Measurements from ENCODE around the gene ZNF407.

ZNF407 gene

GRCh38 chr18:75086494-75087034 is 488.9 kb downstream of the ZNF407 start:
- no peak for ATAC-seq
- TF ChIP-seq ZC3H10 (CRISPR knock-in tag; IDR thresholded peaks at IDR 0.05) (no peak), ARNTL (CRISPR knock-in tag; IDR thresholded peaks at IDR 0.05; ENCODE audit: borderline replicate concordance, low read depth) (no peak), ZFP3 (CRISPR knock-in tag; IDR thresholded peaks at IDR 0.05) (no peak), TSHZ2 (CRISPR knock-in tag; IDR thresholded peaks at IDR 0.05) (no peak), CREB5 (CRISPR knock-in tag; IDR thresholded peaks at IDR 0.05; ENCODE audit: low read depth) (no peak), TOX (CRISPR knock-in tag; IDR thresholded peaks at IDR 0.05; ENCODE audit: borderline replicate concordance) (no peak), CSDC2 (CRISPR knock-in tag; IDR thresholded peaks at IDR 0.05) (no peak), ZNF70 (CRISPR knock-in tag; IDR thresholded peaks at IDR 0.05) (no peak)

- TF ChIP-seq ZNF8 (CRISPR knock-in tag; IDR thresholded peaks at IDR 0.05) (no peak), ZFP3 (CRISPR knock-in tag; IDR thresholded peaks at IDR 0.05) (no peak), CREB5 (CRISPR knock-in tag; IDR thresholded peaks at IDR 0.05; ENCODE audit: low read depth) (no peak), ZNF70 (CRISPR knock-in tag; IDR thresholded peaks at IDR 0.05) (no peak), TCF4 (CRISPR knock-in tag; IDR thresholded peaks at IDR 0.05; ENCODE audit: borderline replicate concordance) (no peak), OSR1 (CRISPR knock-in tag; IDR thresholded peaks at IDR 0.05) (no peak), BACH2 (CRISPR knock-in tag; IDR thresholded peaks at IDR 0.05; ENCODE audit: borderline replicate concordance) (no peak), GLIS3 (CRISPR knock-in tag; IDR thresholded peaks at IDR 0.05) (no peak), ZNF565 (CRISPR knock-in tag; conservative IDR thresholded peaks at IDR 0.05; ENCODE audit: low read depth) (no peak)
- no peak for ATAC-seq
Measured at GRCh38 chr18:75087119-75088020, 489.7 kb downstream of the ZNF407 start.

- TF ChIP-seq CSRNP3 (CRISPR knock-in tag; IDR thresholded peaks at IDR 0.05), result no peak
- TF ChIP-seq ZFP30 (CRISPR knock-in tag; IDR thresholded peaks at IDR 0.05), result no peak
- TF ChIP-seq POU6F1 (CRISPR knock-in tag; IDR thresholded peaks at IDR 0.05; ENCODE audit: borderline replicate concordance, low read depth), result no peak
- TF ChIP-seq ZNF8 (CRISPR knock-in tag; IDR thresholded peaks at IDR 0.05), result no peak
- TF ChIP-seq ESRRG (CRISPR knock-in tag; IDR thresholded peaks at IDR 0.05), result no peak
- no peak for ATAC-seq
Measured at GRCh38 chr18:75088021-75088506, 490.4 kb downstream of the ZNF407 start.
